T-helper 2 cell treated with Interferon-gamma antibody and Interleukin-4, amounts not matched to agents 5 μg/mL and 100 μg/mL, for 36 hours (primary cell): ENCODE measurements around the gene CA12.

Source experiments
- DNase-seq: peaks from one replicate; pipeline ENCODE4 v3.0.0; 2021; ENCODE audit warnings: low spot score
- H3K27ac Mint-ChIP-seq: one replicate; pipeline ENCODE4 v1.8.0; 2021; ENCODE audit warnings: mild to moderate bottlenecking, mixed read lengths
- H3K27me3 Mint-ChIP-seq: one replicate; pipeline ENCODE4 v1.8.0; 2021; ENCODE audit warnings: low read depth, mixed read lengths
- H3K36me3 Mint-ChIP-seq: one replicate; pipeline ENCODE4 v1.8.0; 2021; ENCODE audit warnings: low read depth, mixed read lengths
- H3K4me1 Mint-ChIP-seq: one replicate; pipeline ENCODE4 v1.8.0; 2021; ENCODE audit warnings: low read depth, mixed read lengths
- H3K4me3 Mint-ChIP-seq: one replicate; pipeline ENCODE4 v1.8.0; 2022; ENCODE audit warnings: mild to moderate bottlenecking, moderate library complexity, mixed read lengths
- H3K9me3 Mint-ChIP-seq: one replicate; pipeline ENCODE4 v1.8.0; 2021; ENCODE audit warnings: mixed read lengths

Gene CA12

DNA sequence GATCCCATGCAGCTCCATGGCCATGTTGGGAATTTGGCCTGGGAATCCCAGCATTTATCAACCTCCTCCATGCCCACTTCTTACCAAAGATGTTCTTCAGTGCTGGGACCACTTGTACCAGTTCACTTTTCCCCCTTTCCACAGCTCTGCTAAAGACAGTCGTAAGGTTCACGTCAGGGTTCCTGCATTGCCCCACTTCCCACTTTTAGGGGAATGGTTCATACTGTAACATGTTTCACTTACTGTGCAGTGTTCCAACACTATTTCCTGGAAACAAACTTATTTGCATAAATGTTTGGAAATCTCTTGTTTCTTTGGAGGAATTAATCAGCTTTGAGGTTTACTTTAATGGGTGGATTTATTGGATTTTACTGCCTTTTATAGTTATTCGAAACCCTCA is 87.3 kb downstream of the CA12 start:
- Mint-ChIP-seq H3K27me3 (no peaks in the 10 kb centered on the region), H3K27ac (no peak overlapping the region), H3K9me3 (no peaks in the 10 kb centered on the region), H3K36me3 (no peaks in the 10 kb centered on the region), H3K4me3 (no peak overlapping the region), H3K4me1 (no peaks in the 10 kb centered on the region)
- no peak for DNase-seq

DNA sequence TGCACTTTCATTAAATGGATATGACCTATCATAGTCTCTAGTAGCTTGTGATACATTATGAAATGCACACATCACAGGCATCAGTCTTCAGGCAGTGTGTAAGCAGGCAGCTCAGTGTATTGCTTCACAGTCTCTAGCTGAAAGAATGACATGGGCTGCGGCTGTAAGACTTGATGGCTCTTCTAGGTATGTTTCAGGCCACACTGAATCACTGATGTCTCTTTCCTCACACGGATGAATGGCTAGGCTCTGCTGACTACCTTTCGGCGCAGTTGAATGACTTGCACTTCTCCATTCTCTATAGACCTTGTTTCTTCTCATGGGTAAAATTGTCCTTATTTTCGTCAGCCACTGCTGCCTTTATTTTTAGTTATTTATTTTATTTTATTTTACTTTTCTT is 88.9 kb downstream of the CA12 start:
- DNase-seq: no peak
- peaks cover 7% of the 10 kb centered on the region for H3K4me1 Mint-ChIP-seq
- H3K27me3 Mint-ChIP-seq: no peaks in the 10 kb centered on the region
- no peak overlapping the region for H3K4me3 Mint-ChIP-seq
- H3K27ac Mint-ChIP-seq: no peak overlapping the region
- peaks cover 4% of the 10 kb centered on the region for H3K36me3 Mint-ChIP-seq
- H3K9me3 Mint-ChIP-seq: no peaks in the 10 kb centered on the region

GRCh38 chr15:63292241-63292640 is 89.4 kb downstream of the CA12 start:
- Mint-ChIP-seq H3K4me1 (peaks cover 7% of the 10 kb centered on the region), H3K27ac (no peak overlapping the region), H3K27me3 (no peaks in the 10 kb centered on the region), H3K4me3 (no peak overlapping the region), H3K9me3 (no peaks in the 10 kb centered on the region), H3K36me3 (peaks cover 9% of the 10 kb centered on the region)
- no peak for DNase-seq

DNA sequence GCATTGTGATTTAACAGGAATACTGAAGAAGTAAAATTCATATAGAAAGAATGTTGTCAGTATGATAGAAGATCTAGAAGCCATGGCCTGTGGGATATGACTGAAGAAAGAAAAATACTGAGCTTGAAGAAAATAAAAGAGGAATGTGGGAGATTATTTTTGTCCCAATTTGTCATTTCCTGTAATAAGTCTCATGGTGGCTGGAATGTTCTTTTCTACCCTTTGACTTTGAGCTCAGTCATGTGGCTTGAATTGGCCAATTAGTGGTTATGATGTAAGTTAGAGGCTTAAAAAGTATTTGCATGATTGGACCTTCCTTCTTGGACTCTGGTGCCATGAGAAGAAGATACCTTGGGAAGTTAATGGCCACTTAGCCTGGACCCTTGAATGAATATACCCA is 90.1 kb downstream of the CA12 start:
- peaks cover 7% of the 10 kb centered on the region for H3K4me1 Mint-ChIP-seq
- no peaks in the 10 kb centered on the region for H3K9me3 Mint-ChIP-seq
- no peak overlapping the region for H3K4me3 Mint-ChIP-seq
- H3K27me3 Mint-ChIP-seq: no peaks in the 10 kb centered on the region
- peaks cover 13% of the 10 kb centered on the region for H3K36me3 Mint-ChIP-seq
- no peak overlapping the region for H3K27ac Mint-ChIP-seq
- no peak for DNase-seq

DNA sequence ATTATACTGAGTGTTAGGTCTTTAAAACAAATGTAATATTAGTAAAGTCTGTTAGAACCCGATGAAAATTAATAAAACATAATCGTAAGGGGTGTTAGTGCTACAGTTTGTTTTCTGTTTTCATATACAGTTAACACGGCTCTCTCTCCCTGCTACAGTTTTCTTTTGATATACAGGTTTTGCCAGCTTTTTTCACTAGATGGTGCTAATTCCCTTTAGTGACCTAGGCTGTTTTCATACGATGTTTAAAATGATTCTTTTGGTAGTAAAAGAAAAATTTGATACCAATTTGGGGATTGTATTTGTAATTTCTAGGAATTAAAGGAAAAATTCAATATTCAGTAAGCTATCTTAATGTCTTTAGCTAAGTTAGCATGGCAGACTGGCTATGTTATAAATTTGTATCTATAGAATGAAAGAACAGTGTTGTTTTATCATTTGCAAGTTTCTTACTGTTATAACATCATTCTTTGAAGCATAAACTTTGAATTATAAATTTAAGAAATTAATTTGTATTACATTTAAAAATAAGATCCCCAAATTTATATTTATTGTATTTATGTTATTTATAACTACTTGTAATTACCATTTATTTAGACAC is 92.8 kb downstream of the CA12 start:
- peaks cover 19% of the 10 kb centered on the region for H3K36me3 Mint-ChIP-seq
- H3K4me1 Mint-ChIP-seq: peaks cover 7% of the 10 kb centered on the region
- H3K27me3 Mint-ChIP-seq: no peaks in the 10 kb centered on the region
- no peak for DNase-seq
- H3K4me3 Mint-ChIP-seq: no peak overlapping the region
- no peaks in the 10 kb centered on the region for H3K9me3 Mint-ChIP-seq
- peak overlapping the region; percentile 61 for H3K27ac Mint-ChIP-seq

DNA sequence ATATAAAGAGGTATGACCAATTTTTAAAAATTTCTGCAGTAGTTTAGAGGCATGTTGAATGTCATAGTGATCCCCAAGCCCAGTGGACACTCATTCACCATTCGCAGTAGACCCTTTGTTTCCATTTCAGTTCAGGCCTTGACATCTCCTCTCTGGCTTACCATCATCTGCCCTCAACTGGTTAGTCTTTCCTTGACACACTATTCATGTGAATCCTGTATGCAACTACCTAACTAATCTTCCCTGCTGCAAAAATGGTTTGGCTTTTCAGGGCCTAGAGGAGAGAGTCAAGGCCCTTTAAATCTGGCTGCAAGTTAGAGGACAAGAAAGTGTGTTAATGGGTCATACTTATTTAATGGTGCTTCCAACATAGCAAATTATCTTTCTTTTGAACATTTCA is 93.3 kb downstream of the CA12 start:
- peaks cover 11% of the 10 kb centered on the region for H3K4me1 Mint-ChIP-seq
- H3K9me3 Mint-ChIP-seq: no peaks in the 10 kb centered on the region
- H3K27ac Mint-ChIP-seq: peak overlapping the region; percentile 61
- H3K36me3 Mint-ChIP-seq: peaks cover 22% of the 10 kb centered on the region
- no peaks in the 10 kb centered on the region for H3K27me3 Mint-ChIP-seq
- H3K4me3 Mint-ChIP-seq: no peak overlapping the region
- no peak for DNase-seq

- Mint-ChIP-seq H3K27me3 (no peaks in the 10 kb centered on the region), H3K27ac (no peak overlapping the region), H3K36me3 (peaks cover 24% of the 10 kb centered on the region), H3K9me3 (no peaks in the 10 kb centered on the region), H3K4me3 (no peak overlapping the region), H3K4me1 (peaks cover 11% of the 10 kb centered on the region)
- no peak for DNase-seq
Measured at GRCh38 chr15:63287109-63287508, 94.5 kb downstream of the CA12 start.

DNA sequence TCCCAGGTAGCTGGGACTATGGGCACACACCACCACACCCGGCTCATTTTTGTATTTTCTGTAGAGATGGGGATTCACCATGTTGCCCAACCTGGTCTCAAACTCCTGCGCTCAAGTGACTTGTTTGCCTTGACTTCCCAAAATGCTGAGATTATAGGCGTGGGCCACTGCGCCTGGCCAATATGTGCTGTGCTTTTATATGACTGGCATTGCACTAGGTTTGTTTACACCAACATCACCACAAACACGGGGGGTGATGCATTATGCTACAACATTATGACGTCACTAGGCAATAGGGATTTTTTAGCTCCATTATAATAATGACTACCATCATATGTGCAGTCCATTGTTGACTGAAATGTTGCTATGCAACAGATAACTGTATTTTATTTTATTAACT is 97.3 kb downstream of the CA12 start:
- Mint-ChIP-seq H3K4me3 (no peak overlapping the region), H3K27me3 (no peaks in the 10 kb centered on the region), H3K36me3 (peaks cover 33% of the 10 kb centered on the region), H3K9me3 (no peaks in the 10 kb centered on the region), H3K4me1 (peaks cover 13% of the 10 kb centered on the region), H3K27ac (no peak overlapping the region)
- DNase-seq: no peak

- Mint-ChIP-seq H3K27ac (no peak overlapping the region), H3K27me3 (no peaks in the 10 kb centered on the region), H3K4me3 (no peak overlapping the region), H3K36me3 (peaks cover 32% of the 10 kb centered on the region), H3K4me1 (peaks cover 10% of the 10 kb centered on the region), H3K9me3 (no peaks in the 10 kb centered on the region)
- DNase-seq: no peak
Measured at GRCh38 chr15:63283126-63283525, 98.5 kb downstream of the CA12 start.

- no peak for DNase-seq
- peaks cover 32% of the 10 kb centered on the region for H3K4me1 Mint-ChIP-seq
- H3K4me3 Mint-ChIP-seq: peak overlapping the region; percentile 81
- peak overlapping the region; percentile 76 for H3K27ac Mint-ChIP-seq
- H3K9me3 Mint-ChIP-seq: no peaks in the 10 kb centered on the region
- H3K36me3 Mint-ChIP-seq: peaks cover 16% of the 10 kb centered on the region
- H3K27me3 Mint-ChIP-seq: no peaks in the 10 kb centered on the region
Measured at GRCh38 chr15:63277893-63278456, 103.7 kb downstream of the CA12 start.

GRCh38 chr15:63277038-63277892 is 104.4 kb downstream of the CA12 start, which contains the start of gene APH1B:
Gene APH1B (plus strand): TSS chr15:63277605. CDS start chr15:63277624, 19 bp downstream.
- Mint-ChIP-seq H3K4me1 (peaks cover 34% of the 10 kb centered on the region), H3K27ac (peak within 1 kb of the TSS; percentile 81), H3K9me3 (no peaks in the 10 kb centered on the region), H3K4me3 (peak within 1 kb of the TSS; percentile 84), H3K36me3 (peaks cover 18% of the 10 kb centered on the region), H3K27me3 (no peaks in the 10 kb centered on the region)
- peak; percentile 76 for DNase-seq

DNA sequence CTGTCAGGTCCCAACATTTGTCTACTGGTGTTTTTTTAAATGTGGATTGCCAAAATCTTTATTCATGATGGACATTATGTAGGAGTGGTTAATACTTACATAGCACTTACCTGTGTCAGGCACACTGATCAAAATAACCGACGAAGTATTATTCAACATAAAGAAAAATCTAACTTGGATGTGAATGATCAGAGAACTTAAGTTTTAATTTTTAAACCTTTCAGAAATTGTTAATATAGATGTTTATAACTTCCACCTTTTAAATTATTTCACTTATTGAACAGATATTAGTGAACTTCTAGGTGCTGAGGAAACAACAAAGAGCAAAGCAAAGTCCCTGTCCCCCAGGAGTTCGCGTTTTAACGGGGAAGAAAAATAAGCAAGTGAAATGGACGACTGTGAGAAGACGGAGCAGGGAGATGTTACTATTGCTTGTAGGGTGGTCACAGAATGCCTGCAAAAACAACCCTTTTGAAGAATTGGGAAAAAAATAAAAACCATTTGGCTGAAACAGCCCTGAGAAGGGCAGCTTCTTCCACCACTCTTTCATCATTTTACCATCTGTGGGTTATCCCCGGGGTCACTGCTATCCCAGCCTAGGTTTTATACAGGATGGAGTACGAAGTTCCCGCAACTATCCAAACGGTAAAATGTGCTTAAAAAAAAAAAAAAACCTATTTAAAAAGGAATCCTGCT is 105.2 kb downstream of the CA12 start:
- no peaks in the 10 kb centered on the region for H3K27me3 Mint-ChIP-seq
- peaks cover 34% of the 10 kb centered on the region for H3K4me1 Mint-ChIP-seq
- H3K4me3 Mint-ChIP-seq: peak overlapping the region; percentile 84
- H3K36me3 Mint-ChIP-seq: peaks cover 18% of the 10 kb centered on the region
- H3K9me3 Mint-ChIP-seq: no peaks in the 10 kb centered on the region
- peak overlapping the region; percentile 81 for H3K27ac Mint-ChIP-seq
- DNase-seq: no peak

DNA sequence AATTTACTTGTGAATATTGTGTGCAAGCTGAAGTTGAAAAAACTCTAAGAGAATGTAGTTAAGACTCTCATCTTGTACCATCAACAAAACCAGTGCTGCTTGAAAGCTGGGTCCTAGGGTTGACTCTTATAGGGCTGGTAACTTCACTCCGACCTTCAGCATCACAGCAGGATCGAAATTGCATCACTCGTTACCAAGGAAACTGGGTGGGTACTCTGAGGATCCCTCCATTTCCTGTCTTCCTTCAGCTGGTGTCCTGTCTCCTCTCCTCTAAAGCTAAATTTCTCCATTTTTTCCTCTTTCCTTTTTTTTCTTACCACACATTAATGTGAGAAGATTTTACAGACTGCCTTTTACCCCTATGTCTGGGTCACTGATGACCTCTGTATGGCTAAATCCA is 107.2 kb downstream of the CA12 start:
- Mint-ChIP-seq H3K4me3 (peak overlapping the region; percentile 44), H3K36me3 (peaks cover 17% of the 10 kb centered on the region), H3K9me3 (no peaks in the 10 kb centered on the region), H3K27me3 (no peaks in the 10 kb centered on the region), H3K27ac (peak overlapping the region; percentile 56), H3K4me1 (peaks cover 34% of the 10 kb centered on the region)
- no peak for DNase-seq
